HCT116 (cell line): Measurements from ENCODE around the gene VSX2. TPM values are rescaled to one million over a fixed set of nuclear protein-coding genes. Genes with fewer than 3 reads are reported as not detected.

ENCODE experiments used
- ATAC-seq: fragments of 200-7000 bp; cut with Tn5 transposase; 2 replicates; pipeline ENCODE4 v1.9.1; 2020; ENCODE audit warnings: mild to moderate bottlenecking, moderate library complexity
- BruUV-seq: library from RNA; stranded (reverse); fragments of 400-500 nt; replicated peaks from 2 replicates; lab custom pipeline; 2021; lab: Mats Ljungman, UMichigan
- CTCF ChIA-PET: fragments of 300-600 bp; sonication (Branson Sonifier 250); formaldehyde crosslinking; loops from one replicate; lab custom pipeline; 2021; ENCODE audit warnings: antibody characterized with exemption; lab: Charles Lee
- POLR2A ChIA-PET: fragments of 300-600, 350-600 bp; sonication (Branson Sonifier 250); formaldehyde crosslinking; loops from one replicate; lab custom pipeline; 2021; ENCODE audit warnings: antibody characterized with exemption; lab: Charles Lee
- RAD21 ChIA-PET, 2 experiments: fragments of 300-600 bp; sonication (Branson Sonifier 250); formaldehyde crosslinking; loops; one replicate each; lab custom pipeline; 2023; ENCODE audit warnings: low total read pairs in 2 of 2; ENCODE audit not compliant: uncharacterized antibody in 2 of 2, unreplicated experiment in 2 of 2, low non-redundant PET in 1 of 2; lab: Charles Lee
- DNase-seq: peaks from one replicate; pipeline ENCODE4 v3.0.0-alpha.2; 2010; ENCODE audit warnings: low read depth, low spot score
- H2AFZ ChIP-seq: fragments of 200-600 bp; shearing (Covaris generic), sonication (generic); 2 replicates; pipeline ENCODE4 v1.6.1; 2017; ENCODE audit warnings: low read depth, mixed run types, mixed read lengths, antibody characterized with exemption, low read length; ENCODE audit not compliant: poor library complexity, severe bottlenecking
- H3K27ac ChIP-seq: 2 replicates; pipeline ENCODE4 v1.5.1; 2012; ENCODE audit warnings: low read depth, low read length
- H3K27me3 ChIP-seq: fragments of 200-600 bp; sonication (generic); 2 replicates; pipeline ENCODE4 v1.6.1; 2016; ENCODE audit warnings: mixed run types, low read length, mixed read lengths; ENCODE audit not compliant: insufficient read depth
- H3K36me3 ChIP-seq, 2 experiments: fragments of 200-500 bp in 1 of 2; fragments of 200-600 bp in 1 of 2; sonication (Bioruptor generic) in 1 of 2; sonication (generic) in 1 of 2; 2 replicates each; pipeline versions ENCODE4 v1.5.1 to v1.6.1; 2014 to 2016; ENCODE audit warnings: low read length in 2 of 2, inconsistent platforms in 1 of 2, mixed read lengths in 1 of 2, mixed run types in 1 of 2; ENCODE audit not compliant: insufficient read depth in 2 of 2, control insufficient read depth in 1 of 2
- H3K4me1 ChIP-seq, 2 experiments: fragments of 200-600 bp in 1 of 2; sonication (generic) in 1 of 2; 2 replicates each; pipeline versions ENCODE4 v1.5.1 to v1.6.1; 2012 to 2017; ENCODE audit warnings: low read length in 2 of 2, inconsistent platforms in 1 of 2, mild to moderate bottlenecking in 1 of 2, mixed read lengths in 1 of 2, mixed run types in 1 of 2, moderate library complexity in 1 of 2; ENCODE audit not compliant: insufficient read depth in 2 of 2, control insufficient read depth in 1 of 2
- H3K4me2 ChIP-seq: fragments of 200-600 bp; sonication (generic); 2 replicates; pipeline ENCODE4 v1.6.1; 2017; ENCODE audit warnings: mixed run types, low read length, mixed read lengths
- H3K4me3 ChIP-seq, 2 experiments: fragments of 200-600 bp in 1 of 2; sonication (generic) in 1 of 2; replicated peaks in 1 of 2; 2 replicates each; pipeline ENCODE4 v1.5.1; 2011 to 2016; ENCODE audit warnings: low read length in 2 of 2, control low read depth in 1 of 2, low read depth in 1 of 2, mild to moderate bottlenecking in 1 of 2, mixed read lengths in 1 of 2, mixed run types in 1 of 2
- H3K79me2 ChIP-seq: fragments of 200-600 bp; sonication (generic); 2 replicates; pipeline ENCODE4 v1.6.1; 2017; ENCODE audit warnings: mild to moderate bottlenecking, mixed run types, low read length, moderate library complexity, mixed read lengths; ENCODE audit not compliant: insufficient read depth
- H3K9ac ChIP-seq: fragments of 200-600 bp; sonication (generic); 2 replicates; pipeline ENCODE4 v1.6.1; 2016; ENCODE audit warnings: low read length, mixed read lengths
- H3K9me2 ChIP-seq: fragments of 200-600 bp; sonication (generic), shearing (Covaris generic); 2 replicates; pipeline ENCODE4 v1.6.1; 2017; ENCODE audit warnings: mixed run types, mild to moderate bottlenecking, moderate library complexity; ENCODE audit not compliant: insufficient read depth
- H3K9me3 ChIP-seq, 2 experiments: fragments of 200-500 bp in 1 of 2; fragments of 200-600 bp in 1 of 2; sonication (Bioruptor generic) in 1 of 2; sonication (generic) in 1 of 2; 2 replicates each; pipeline ENCODE4 v1.6.1; 2014 to 2017; ENCODE audit warnings: low read length in 2 of 2, mixed read lengths in 2 of 2, inconsistent platforms in 1 of 2, low read depth in 1 of 2, mild to moderate bottlenecking in 1 of 2, mixed run types in 1 of 2, moderate library complexity in 1 of 2; ENCODE audit not compliant: control insufficient read depth in 1 of 2, insufficient read depth in 1 of 2
- H4K20me1 ChIP-seq: fragments of 200-600 bp; sonication (generic), shearing (Covaris generic); 2 replicates; pipeline ENCODE4 v1.6.1; 2017; ENCODE audit warnings: mixed run types, mild to moderate bottlenecking, moderate library complexity; ENCODE audit not compliant: insufficient read depth
- ATF3 ChIP-seq: IDR thresholded peaks from 2 replicates; pipeline ENCODE4 v1.6.1; 2012
- ELF1 ChIP-seq: IDR thresholded peaks from 2 replicates; pipeline ENCODE4 v1.6.1; 2012; ENCODE audit warnings: low read depth, borderline replicate concordance
- EZH2 ChIP-seq: fragments of 200-600 bp; sonication (generic); IDR thresholded peaks from 2 replicates; pipeline ENCODE4 v1.6.1; 2017; ENCODE audit warnings: antibody characterized with exemption, mixed run types
- JUND ChIP-seq: IDR thresholded peaks from 2 replicates; pipeline ENCODE4 v1.6.1; 2012
- MAX ChIP-seq: IDR thresholded peaks from 2 replicates; pipeline ENCODE4 v1.6.1; 2012
- POLR2AphosphoS5 ChIP-seq: IDR thresholded peaks from 2 replicates; pipeline ENCODE4 v1.6.1; 2011; ENCODE audit warnings: mild to moderate bottlenecking, low read depth, low read length, moderate library complexity
- REST ChIP-seq: IDR thresholded peaks from 2 replicates; pipeline ENCODE4 v1.6.1; 2012; ENCODE audit warnings: low read depth
- TCF7L2 ChIP-seq: IDR thresholded peaks from 2 replicates; pipeline ENCODE4 v1.7.0; 2011; ENCODE audit warnings: borderline replicate concordance, inconsistent platforms; ENCODE audit not compliant: insufficient read depth, insufficient read length; ENCODE audit errors: extremely low read depth
- YY1 ChIP-seq: IDR thresholded peaks from 2 replicates; pipeline ENCODE4 v1.6.1; 2011; ENCODE audit warnings: low read length, low read depth, moderate library complexity, mild to moderate bottlenecking; ENCODE audit not compliant: insufficient replicate concordance; ENCODE audit errors: extremely low read depth
- ZFX ChIP-seq: fragments of 450-650 bp; IDR thresholded peaks from 2 replicates; pipeline ENCODE4 v1.6.1; 2017
- intact Hi-C: fragments of 100-400 bp; cut with micrococcal nuclease; formaldehyde crosslinking; loops from 2 replicates; pipeline ENCODE4 v1.10.0; 2022
- total RNA-seq: library from RNA; stranded (reverse); gene quantifications from one replicate; pipeline ENCODE4 v1.2.1, GENCODE V29; 2021; ENCODE audit not compliant: unreplicated experiment

VSX2 gene
- total RNA-seq, 1 experiment from 2014 or later, result not detected

GRCh38 chr14:74246542-74246941 is 7.3 kb downstream of the VSX2 start:
- no peaks in the 10 kb centered on the region for H3K36me3 ChIP-seq
- CTCF ChIA-PET, result no interaction called here
- H3K79me2 ChIP-seq, result no peaks in the 10 kb centered on the region
- no peak overlapping the region for H3K4me3 ChIP-seq
- H3K9me2 ChIP-seq, result no peaks in the 10 kb centered on the region
- no peak for DNase-seq
- no peaks in the 10 kb centered on the region for H3K27me3 ChIP-seq
- POLR2A ChIA-PET, result no interaction called here
- no peak overlapping the region for H3K9ac ChIP-seq
- peaks cover 2 to 4% of the 10 kb centered on the region in 2 experiments; a peak in 2 of 4 replicates for H3K4me1 ChIP-seq
- intact Hi-C loops, result no loop called here
- no peak overlapping the region for H3K4me2 ChIP-seq
- TF ChIP-seq MAX, result no peak
- no TSS peak for BruUV-seq
- H4K20me1 ChIP-seq, result no peaks in the 10 kb centered on the region
- no peak overlapping the region for H3K27ac ChIP-seq
- ATAC-seq, result no peak
- no peak overlapping the region for H2AFZ ChIP-seq
- no peaks in the 10 kb centered on the region for H3K9me3 ChIP-seq
- RAD21 ChIA-PET, result no interaction called here

GRCh38 chr14:74248017-74248416 is 8.8 kb downstream of the VSX2 start:
- Histone ChIP-seq H3K27ac (no peak overlapping the region), H2AFZ (no peak overlapping the region), H3K4me3 (no peak overlapping the region), H3K27me3 (no peaks in the 10 kb centered on the region), H3K9me3 (no peaks in the 10 kb centered on the region), H3K79me2 (no peaks in the 10 kb centered on the region), H4K20me1 (no peaks in the 10 kb centered on the region), H3K9ac (no peak overlapping the region), H3K4me2 (no peak overlapping the region), H3K9me2 (no peaks in the 10 kb centered on the region), H3K4me1 (peaks cover 2 to 9% of the 10 kb centered on the region in 2 experiments; a peak in 2 of 4 replicates), H3K36me3 (no peaks in the 10 kb centered on the region)
- DNase-seq, result no peak
- ChIA-PET POLR2A (no interaction called here), CTCF (no interaction called here), RAD21 (no interaction called here)
- TF ChIP-seq REST, result no peak
- TF ChIP-seq EZH2, result no peak
- no peak for TF ChIP-seq ELF1
- TF ChIP-seq POLR2AphosphoS5, result no peak
- TF ChIP-seq ATF3, result no peak
- no peak for TF ChIP-seq TCF7L2
- no peak for TF ChIP-seq ZFX
- no peak for TF ChIP-seq YY1
- TF ChIP-seq JUND, result no peak
- intact Hi-C loops, result no loop called here
- no TSS peak for BruUV-seq
- no peak for ATAC-seq
